ENCODE data around the gene WDR27.

GRCh38 chr6:169701954-169702839 is at the start of gene WDR27, which contains the start of gene C6orf120:
- TF ChIP-seq GATA2 (IDR thresholded peaks at IDR 0.05; ENCODE audit: low read depth, low read length) (no peak), GATA3 (IDR thresholded peaks at IDR 0.05; ENCODE audit: low read depth, low read length) (no peak)
